Measurements from ENCODE around the gene B3GALNT2.

GRCh38 chr1:235421751-235422150 lies 82.5 kb downstream of the B3GALNT2 start:
- TF ChIP-seq CTCF (IDR thresholded peaks at IDR 0.05) (no peak), POLR2A (IDR thresholded peaks at IDR 0.05) (no peak)
